Stimulated activated CD4-positive, alpha-beta T cell treated with anti-CD3 and anti-CD28 coated beads, Interleukin-1b, Interleukin-23, amount 100 ng/mL, for 24 hours (primary cell): ENCODE results near the gene STK17A.
A peak's percentile ranks its signal among the peaks of the same experiment; 100 is the strongest.
"Not testable (repeated sequence)": the region's sequence is repeated elsewhere in the genome, so short reads cannot be mapped to it uniquely, and the experiment has no call there.

ENCODE experiments used
- DNase-seq, 4 experiments: peaks; one replicate each; pipeline ENCODE4 v3.0.0-alpha.2; 2020; ENCODE audit warnings: low read depth in 4 of 4, low spot score in 1 of 4

STK17A gene

DNA sequence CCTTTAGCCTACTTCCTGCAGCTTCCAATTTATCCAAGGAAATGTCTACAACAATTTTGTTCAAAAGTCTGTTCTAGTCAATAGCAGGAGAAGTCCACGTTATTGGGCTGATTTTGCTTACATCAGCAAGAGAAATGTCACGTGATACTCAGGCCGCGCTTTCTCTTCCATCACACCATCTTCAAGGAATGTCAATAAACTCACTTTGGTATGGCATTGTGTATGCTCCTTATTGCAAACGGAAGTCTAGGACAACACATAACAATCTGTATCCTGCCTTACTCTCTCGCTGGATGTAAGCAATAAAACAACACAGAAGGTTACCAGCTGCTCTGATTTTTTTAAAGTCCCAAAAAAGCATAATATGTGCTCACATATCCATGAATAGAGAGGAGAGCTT is 17.1 kb upstream of the STK17A start:
- DNase-seq, result no peak

DNA sequence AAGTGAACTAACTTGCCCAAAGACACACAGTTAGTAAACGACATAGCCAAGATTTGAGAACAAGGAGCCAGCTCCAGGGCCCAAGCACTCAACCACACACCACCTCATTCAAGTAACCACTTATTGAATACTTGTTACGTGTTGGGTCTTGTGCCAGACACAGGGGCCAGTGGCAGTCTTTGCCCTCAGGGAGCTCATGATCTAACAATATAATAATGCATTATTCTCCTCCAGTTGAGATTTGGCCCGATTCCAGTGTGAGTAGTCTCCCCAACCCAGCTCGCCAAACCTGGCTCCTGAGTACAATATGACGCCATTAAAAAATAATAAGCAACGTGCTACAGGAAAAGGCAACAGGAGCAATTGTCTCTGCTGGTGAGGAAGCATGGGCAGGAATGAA is 14.4 kb upstream of the STK17A start:
- DNase-seq, result no peak

DNA sequence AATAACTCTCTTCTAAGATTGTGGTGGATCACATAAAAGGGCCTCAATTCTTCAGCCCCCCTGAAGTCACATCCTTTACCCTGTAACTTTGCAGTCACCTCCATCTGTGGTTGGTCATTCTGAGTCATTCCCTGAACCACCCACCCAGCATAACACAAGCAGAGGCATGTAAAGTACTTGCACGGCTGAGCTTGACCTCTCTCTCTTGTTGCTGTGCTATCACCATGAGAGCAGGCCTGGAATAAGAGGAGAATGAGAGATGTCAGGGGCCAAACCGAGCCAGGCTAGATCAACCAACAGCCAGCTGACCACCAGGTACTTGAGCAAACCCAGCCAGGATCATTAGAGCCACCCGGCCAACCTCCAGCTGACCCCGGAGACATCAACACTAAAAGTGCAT is 13.5 kb upstream of the STK17A start:
- no peak for DNase-seq

DNA sequence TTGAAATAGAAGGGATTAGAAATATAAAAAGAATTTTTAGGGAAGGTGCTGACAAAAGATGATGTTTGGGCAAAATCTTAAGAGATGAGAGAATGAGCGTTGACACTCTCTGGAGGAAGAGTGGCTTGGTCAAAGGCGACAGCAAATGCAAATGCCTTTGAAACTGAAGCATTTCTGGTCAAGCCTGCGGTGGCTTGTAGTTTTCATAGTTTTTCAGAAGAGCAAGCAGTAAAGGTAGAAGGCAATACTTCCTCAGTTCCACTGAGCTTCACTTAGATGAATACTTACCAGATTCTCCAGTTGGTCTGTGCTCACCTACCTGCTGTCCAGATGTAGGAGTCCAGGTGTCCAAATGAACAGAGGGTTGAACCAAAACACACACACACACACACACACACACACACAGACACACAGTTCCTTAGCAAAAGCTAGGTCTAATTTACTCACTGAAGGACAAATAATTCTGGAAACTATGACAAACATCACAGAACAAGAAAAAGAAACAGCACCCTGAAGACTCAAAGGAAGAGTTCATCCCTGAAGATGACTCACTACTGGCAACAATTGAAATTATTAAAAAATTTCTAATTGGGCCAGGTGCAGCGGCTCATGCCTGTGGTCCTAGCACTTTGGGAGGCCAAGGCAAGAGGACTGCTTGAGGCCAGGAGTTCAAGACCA is 12.1 kb upstream of the STK17A start:
- DNase-seq, result no peak

DNA sequence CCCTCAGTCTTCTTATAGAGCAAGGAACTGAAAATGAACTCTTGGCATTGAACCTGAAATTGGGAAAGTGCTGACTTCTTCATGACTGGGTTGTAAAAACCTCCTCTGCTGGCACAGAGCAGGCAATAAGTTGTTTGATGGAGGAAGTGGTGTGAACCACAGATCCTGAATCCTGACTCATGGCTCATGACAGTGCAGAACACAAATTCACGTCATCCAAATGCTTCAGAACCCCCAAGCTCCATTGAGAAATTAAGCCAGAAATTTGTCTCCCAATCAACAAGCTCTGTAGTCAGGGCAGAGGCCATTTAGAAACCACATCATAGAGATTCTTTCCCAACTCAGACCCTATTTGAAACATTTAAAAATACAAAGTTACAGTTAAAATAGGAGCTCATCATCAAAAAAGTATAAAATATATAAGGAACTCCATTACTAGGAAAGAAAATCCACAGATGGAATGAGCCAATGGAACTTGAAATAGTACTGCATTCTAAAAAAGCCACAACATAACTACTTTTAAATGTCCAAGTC is 10.3 kb upstream of the STK17A start:
- DNase-seq, result no peak

DNA sequence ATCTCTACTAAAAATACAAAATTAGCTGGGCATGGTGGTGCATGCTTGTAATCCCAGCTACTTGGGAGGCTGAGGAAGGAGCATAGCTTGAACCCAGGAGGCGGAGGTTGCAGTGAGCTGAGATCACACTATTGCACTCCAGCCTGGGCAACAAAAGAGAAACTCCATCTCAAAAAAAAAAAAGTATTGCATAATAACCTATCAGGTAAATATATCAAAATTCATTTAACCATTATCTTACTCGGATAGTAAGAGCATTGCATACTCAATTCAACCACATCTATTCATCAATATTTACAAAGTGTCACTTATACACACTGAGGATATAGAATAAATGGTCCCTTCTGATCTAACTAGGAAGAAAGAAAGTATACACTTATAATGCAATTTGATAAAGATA is 9.1 kb upstream of the STK17A start:
- not testable (repeated sequence) for DNase-seq

DNA sequence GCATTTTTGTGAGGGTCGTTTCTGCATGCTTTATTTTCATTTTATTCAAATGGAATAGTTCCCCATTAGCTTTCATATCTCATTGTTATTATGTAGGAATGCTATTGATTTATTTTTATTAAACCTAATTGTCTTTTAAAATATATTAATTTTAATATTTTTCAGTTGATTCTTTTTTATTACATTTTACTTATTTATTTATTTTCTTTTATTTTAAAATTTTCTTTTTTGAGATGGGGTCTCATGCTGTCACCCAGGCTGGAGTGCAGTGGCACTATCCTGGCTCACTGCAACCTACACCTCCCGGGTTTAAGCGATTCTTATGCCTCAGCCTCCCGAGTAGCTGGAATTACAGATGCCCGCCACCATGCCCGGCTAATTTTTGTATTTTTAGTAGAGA is 7.4 kb upstream of the STK17A start:
- DNase-seq, result no peak

DNA sequence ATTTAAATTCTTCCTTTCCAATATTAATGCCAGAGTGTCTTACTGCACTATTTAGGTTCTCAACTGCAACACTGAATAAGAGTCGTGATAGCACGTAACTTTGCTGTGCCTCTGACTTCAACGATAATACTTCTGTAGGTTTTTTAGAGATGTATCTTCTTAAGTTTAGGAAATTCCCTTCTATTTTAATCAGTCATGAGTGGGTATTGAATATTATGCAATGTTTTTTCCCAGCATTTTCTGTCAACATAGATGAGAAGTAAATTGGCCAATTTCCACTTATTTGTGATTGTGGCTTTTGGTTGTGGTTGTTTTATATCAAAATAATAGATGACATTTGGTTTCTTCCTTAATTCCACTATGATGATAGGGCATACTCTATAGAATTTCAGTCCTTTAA is 6.7 kb upstream of the STK17A start:
- no peak for DNase-seq

DNA sequence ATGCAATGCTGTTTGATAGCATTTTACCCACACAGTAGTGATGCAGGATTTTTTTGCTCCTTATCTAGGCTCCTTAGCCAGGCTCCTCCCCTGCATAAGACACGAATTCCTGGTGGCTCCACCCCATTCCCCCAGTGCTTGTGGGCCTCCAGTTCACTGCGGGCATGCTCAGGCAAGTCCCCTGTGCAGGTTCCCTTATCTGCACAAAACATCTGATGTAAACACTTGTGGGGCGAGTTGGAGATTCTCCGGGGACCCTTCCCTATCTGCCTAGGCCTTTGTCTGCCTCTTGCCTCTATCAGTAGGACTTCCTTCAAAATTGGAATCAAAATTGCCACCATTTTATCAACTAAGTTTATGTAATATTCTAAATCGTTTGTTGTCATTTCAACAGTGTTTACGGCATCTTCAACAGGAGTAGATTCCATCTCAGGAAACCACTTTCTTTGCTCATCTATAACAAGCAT is 5.4 kb upstream of the STK17A start:
- DNase-seq, result no peak

DNA sequence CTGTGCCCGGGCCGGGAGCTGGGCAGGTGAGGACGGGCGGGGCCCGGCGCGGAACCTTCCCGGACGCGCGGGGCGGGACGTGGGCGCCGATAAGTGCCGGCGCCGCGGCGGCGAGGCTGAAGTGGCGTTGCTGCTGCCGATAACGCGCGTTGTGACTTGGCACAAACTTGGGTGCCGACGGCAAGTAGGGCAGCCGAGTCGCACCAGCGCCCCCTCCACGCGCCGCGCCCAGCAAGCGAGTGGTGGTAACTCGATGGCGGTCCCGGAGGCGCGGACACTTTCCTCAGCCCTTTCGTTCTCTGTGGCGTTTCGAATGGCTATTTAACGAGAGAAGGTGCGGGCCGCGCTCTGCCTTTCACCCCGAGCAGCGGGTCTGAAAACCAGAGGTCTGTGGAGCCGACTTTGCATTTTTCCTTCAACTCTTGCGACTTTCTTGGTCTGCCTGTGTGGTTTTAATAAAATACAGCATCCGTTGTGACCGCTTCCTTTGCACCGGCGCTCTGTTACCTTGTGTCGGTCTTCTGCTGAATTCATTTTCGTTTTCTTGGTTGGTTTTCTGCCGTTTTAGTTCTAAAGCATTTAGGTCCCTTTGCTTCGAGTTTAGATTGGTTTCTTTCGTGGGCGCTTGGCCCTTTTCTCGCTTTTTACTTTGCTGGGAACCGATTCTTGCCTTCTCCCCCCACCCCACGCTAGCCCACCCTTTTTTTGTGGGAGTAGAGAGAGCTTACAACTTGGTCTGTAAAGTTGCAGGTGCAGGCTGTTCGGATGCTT is 701 bp downstream of the STK17A start:
- peak in 3 of 4 experiments; percentile 30 to 38 (median 34) for DNase-seq

DNA sequence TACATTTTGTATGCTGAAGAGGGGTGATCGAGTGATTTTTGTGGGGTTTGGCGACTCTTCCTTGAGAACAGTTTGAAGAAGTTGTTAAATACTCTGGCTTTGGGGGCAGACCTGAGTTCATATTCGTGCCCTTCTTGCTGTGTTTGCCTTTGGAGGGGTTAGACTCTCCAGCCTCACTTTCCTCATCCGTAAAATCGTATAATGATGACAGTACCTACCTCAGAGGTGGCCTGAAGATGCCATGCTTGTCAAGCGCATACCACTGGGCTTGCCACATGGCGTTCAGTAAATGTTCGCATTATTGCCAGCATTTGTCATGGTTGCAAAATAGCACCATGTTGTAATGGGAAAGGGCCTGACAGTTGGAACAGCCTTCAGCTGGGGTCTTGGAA is 1.3 kb downstream of the STK17A start:
- DNase-seq, result peak in 2 of 4 experiments; percentile 7 to 10

DNA sequence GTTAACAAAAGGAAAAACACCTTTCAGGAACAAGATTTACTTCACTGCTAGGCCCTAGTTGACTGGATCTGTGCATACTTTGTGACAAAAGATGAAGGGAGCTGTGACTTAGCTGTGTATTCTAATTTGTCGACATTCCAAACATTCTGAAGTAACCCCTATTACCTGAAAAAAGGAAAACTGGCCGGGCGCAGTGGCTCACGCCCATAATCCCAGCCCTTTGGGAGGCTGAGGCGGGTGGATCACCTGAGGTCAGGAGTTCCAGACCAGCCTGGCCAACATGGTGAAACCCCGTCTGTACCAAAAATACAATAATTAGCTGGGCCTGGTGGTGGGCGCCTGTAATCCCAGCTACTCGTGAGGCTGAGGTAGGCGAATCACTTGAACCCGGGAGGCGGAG is 1.8 kb downstream of the STK17A start:
- DNase-seq, result not testable (repeated sequence)

DNA sequence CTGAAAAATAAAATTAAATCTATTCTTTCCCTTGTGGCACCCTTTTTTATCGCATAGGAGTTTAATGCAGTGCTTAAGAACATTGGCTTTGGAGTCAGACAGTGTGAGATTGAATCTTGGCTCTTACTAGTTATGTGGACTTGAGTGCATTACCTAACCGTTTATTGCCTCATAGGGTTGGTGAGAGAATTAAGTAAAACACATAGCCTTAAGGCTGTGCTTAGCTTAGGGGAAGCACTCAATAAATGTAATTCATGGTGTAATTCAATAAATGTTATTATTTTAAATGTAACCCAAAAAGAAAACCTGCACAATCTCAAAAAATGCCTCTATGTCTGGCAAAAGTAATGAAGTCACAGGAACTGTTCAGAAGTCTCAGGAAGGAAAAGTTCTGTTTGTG is 2.7 kb downstream of the STK17A start:
- no peak for DNase-seq

DNA sequence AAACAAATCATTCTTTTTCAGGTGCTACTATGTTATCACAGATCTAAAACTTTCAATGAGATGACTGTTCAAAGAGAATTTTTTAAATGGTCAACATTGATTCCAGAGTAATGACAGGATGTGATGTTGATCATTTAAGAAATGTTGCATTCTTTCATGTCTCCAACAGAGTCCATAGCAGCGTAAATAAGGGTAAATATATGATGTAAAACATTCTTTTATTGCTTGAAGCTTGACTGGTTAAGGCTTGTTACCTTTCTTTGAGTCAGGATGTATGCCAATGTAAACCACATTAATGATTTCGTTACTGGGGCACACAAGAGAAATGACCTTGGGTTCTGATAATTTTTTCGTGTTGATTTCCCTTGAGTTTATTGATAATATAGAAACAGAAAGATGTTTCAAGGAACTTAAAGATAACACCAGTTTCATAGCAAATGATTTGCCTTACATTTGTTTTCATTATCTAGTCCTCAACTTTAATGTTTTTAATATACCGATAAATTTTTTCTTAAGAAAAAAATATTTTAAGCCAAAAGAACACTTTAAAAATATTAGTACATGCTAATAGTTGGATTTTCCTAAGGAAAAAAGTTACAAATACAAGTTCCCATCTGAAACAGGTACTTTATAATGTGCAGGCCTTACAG is 3.5 kb downstream of the STK17A start:
- no peak for DNase-seq

DNA sequence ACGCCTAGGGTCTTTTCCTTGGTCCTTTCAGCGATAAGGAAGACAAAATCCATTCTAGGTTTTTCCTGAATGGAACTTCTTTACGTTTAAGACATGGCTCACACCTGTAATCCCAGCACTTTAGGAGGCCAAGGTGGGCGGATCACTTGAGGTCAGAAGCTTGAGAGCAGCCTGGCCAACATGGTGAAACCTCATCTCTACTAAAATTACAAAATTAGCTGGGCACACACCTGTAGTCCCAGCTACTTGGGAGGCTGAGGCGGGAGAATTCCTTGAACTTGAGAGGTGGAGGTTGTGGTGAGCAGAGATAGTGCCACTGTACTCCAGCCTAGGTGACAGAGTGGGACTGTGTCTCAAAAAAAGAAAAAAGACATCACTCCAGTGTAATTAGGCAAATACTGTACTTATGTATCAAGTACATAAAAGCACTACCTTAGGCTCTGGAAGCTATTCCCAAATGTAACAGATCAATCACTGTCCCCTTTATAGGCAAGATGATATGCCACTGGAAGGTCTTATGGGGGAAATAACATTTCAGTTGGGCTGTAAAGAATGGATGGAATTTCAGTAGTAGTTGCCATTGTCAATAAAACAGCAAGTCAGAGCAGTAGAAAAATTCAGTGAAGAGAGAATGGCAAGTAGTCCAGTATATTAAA is 5.7 kb downstream of the STK17A start:
- no peak for DNase-seq

DNA sequence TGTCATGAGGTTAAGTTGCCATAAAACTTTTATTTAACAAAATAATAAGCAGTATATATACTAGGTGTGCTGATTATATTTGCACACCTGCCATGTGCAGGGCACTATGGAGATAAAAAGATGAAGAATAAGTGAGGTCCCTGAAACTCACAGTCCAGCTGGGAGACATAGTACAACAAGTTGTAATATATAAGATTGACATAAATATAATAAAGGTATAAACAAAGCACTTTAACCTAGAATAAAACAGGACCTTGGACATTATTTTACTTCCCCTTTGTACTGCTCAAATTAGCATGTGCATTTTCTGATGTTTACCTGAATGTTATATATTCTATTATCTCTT is 6.2 kb downstream of the STK17A start:
- DNase-seq, result no peak

DNA sequence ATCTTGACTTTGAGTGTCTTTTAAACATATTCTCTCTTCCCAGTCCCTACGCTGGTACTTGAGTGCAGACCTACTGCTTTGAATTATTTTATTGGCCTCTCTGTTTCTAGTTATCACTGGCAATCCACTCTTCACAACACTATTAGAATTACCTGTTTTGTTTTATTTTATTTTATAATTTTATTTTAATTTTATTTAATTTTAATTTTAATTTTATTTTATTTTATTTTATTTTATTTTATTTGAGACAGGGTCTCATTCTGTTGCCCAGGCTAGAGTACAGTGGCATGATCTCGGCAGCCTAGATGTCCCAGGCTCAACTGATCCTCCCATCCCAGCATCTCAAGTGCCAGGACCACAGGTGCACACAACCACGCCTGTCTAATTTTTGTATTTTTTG is 6.8 kb downstream of the STK17A start:
- DNase-seq, result no peak

DNA sequence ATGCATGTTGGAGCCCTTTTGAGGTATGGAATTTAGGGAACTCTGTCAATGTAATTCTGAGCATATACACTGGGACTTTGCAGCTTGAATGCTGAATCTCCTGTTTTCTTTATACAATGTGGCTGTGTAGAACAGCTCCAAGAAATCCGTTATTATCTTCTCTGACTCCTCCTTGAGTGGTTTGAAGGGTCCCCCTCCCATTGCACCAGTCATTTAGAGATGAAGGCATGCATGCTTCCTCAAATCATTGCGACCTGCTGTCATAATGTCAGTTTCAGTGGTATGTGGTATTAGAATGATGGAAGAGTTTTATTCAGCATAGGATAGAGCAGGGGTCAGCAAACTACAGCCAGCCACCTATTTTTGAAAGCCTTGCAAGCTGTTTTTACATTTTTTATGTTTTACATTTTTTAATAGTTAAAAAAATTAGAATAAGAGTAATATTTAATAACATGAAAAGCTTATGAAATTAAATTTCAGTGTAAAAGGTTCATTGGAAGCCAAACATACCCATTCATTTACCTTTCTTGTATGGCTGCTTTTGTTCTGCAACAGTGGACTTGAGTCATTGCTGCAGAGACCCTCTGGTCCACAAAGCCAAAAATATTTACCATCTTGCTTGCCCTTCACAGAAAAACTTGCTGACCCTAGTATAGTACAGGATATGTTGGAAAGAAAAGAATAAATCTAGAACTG is 8.1 kb downstream of the STK17A start:
- no peak for DNase-seq

DNA sequence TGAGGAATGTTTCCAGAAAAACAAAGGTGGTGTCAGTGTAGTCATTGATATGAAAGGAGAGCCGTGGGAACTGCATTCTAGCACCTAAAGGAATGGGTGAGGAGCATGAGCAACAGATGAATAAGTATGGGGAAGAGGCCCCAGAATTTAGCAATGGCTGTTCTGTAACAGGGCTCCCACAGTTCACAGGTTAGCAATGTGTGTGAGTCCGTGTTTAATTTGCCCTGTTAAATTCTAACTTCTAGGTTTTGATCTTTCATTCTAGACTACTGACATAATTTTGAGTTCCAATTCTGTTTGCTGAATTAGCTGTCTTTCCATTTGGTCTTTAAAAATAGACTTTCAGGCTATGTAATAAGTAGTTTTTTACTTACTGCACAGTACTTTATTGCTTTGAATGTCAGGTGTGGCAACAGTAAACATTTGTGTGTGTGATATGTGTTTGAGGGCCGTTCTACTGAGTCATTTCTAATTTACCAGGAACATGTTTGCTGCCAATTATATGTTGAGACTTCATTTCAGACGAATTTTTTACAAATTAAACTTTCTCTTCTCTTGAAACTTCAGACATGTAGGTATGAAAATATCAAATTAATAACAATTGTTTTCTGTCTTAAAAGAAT is 8.8 kb downstream of the STK17A start:
- no peak for DNase-seq

DNA sequence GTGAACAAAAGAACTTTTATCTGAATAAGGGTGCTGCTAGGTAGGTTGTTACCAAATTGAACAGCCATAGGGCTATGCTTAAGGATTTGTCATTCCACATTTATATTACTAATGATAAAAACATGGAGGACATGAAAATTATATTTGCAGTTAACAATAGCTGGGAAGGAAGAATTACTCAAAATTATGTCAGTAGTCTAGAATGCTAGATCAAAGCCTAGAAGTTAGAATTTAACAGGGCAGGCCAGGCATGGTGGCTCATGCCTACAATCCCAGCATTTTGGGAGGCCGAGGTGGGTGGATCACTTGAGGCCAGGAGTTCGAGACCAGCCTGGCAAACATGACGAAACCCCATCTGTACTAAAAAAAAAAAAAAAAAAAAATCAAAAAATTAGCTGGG is 9.4 kb downstream of the STK17A start:
- no peak for DNase-seq

DNA sequence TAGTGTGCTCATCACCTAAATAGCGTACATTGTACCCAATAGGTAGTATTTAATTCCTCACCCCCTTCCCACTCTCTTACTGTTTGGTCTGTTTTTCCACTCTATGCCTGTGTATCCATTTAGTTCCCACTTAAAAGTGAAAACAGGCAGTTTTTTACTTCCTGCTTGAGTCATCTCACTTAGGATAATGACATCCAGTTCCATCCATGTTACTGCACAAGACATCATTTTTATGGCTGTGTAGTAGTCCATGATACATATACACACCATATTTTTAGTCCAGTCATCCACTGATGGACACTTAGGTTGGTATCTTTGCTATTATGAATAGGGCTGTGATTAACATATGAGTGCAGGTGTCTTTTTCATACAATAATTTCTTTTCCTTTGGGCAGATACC is 10.1 kb downstream of the STK17A start:
- no peak for DNase-seq
